GM18498 (cell line): ENCODE results near the gene GALE.
"Not testable (repeated sequence)": the region's sequence is repeated elsewhere in the genome, so short reads cannot be mapped to it uniquely, and the experiment has no call there.

Experiments
- ATAC-seq: cut with Tn5 transposase; IDR thresholded peaks from one replicate; pipeline ENCODE4 v1.9.1; 2021; ENCODE audit warnings: mild to moderate bottlenecking, moderate library complexity; ENCODE audit not compliant: unreplicated experiment

GALE gene

GRCh38 chr1:23793018-23793781 lies 7.4 kb downstream of the GALE start:
- no peak for ATAC-seq

- no peak for ATAC-seq
Measured at GRCh38 chr1:23792151-23792945, 8.2 kb downstream of the GALE start.

GRCh38 chr1:23791516-23792047 lies 9.0 kb downstream of the GALE start:
- ATAC-seq = no peak

GRCh38 chr1:23790696-23791515 lies 9.6 kb downstream of the GALE start, which contains the start of gene LYPLA2:
LYPLA2 (plus strand) TSS chr1:23791145; CDS start chr1:23792683, 1,538 bp downstream.
- ATAC-seq = peak; percentile 86

- ATAC-seq = no peak
Measured at GRCh38 chr1:23788695-23789094, 11.9 kb downstream of the GALE start.

GRCh38 chr1:23787701-23788100 lies 12.9 kb downstream of the GALE start:
- no peak for ATAC-seq

GRCh38 chr1:23784846-23785245 lies 15.7 kb downstream of the GALE start:
- ATAC-seq = no peak

GRCh38 chr1:23783141-23783540 lies 17.4 kb downstream of the GALE start:
- not testable (repeated sequence) for ATAC-seq

- no peak for ATAC-seq
Measured at GRCh38 chr1:23779826-23780371, 20.7 kb downstream of the GALE start.

- ATAC-seq = peak; percentile 87
Measured at GRCh38 chr1:23777979-23778814, 22.4 kb downstream of the GALE start, which contains the start of gene PITHD1. PITHD1 (plus strand) TSS chr1:23778418; CDS start chr1:23778516, 98 bp downstream.

- ATAC-seq = no peak
Measured at GRCh38 chr1:23776217-23776616, 24.3 kb downstream of the GALE start.

GRCh38 chr1:23774174-23774880 lies 26.2 kb downstream of the GALE start:
- no peak for ATAC-seq

GRCh38 chr1:23772854-23773242 lies 27.7 kb downstream of the GALE start:
- ATAC-seq = no peak

GRCh38 chr1:23772049-23772853 lies 28.3 kb downstream of the GALE start:
- no peak for ATAC-seq

GRCh38 chr1:23768733-23769132 lies 31.8 kb downstream of the GALE start:
- no peak for ATAC-seq

- ATAC-seq = no peak
Measured at GRCh38 chr1:23763041-23763577, 37.4 kb downstream of the GALE start.

- no peak for ATAC-seq
Measured at GRCh38 chr1:23759277-23759676, 41.3 kb downstream of the GALE start.

GRCh38 chr1:23757812-23758211 lies 42.7 kb downstream of the GALE start:
- no peak for ATAC-seq
